A204.1 (cell line): ENCODE results near the gene AP4S1.

ENCODE experiments used
- FAIRE-seq: peaks from 2 replicates; lab custom pipeline; 2012; peaks lifted over from hg19 to GRCh38; lab: Jason Lieb, UNC

AP4S1 gene

GRCh38 chr14:31139301-31139847 is 113.9 kb downstream of the AP4S1 start:
- peak; percentile 3 for FAIRE-seq

- FAIRE-seq, result no peak
Measured at GRCh38 chr14:31142455-31143087, 117.1 kb downstream of the AP4S1 start.
